Measurements from ENCODE around the gene EVL.
"Not testable (repeated sequence)": the region's sequence is repeated elsewhere in the genome, so short reads cannot be mapped to it uniquely, and the experiment has no call there.

Gene EVL

GRCh38 chr14:100155756-100156616 lies 90.8 kb downstream of the EVL start:
- H3K4me3 ChIP-seq (ENCODE audit: low read depth, low read length): no peak overlapping the region
- no peaks in the 10 kb centered on the region for H3K36me3 ChIP-seq (replicated peaks)
- DNase-seq: no peak
- in situ Hi-C loops (cut with HindIII; ENCODE audit: low pct_ligation_motif_present, low sequenced_read_pairs): no loop called here
- H3K27ac ChIP-seq: no peak overlapping the region
- no peak for TF ChIP-seq CTCF (IDR thresholded peaks at IDR 0.05; ENCODE audit: low read depth, low read length, missing control alignments)
- H3K27me3 ChIP-seq (replicated peaks): peaks cover 27% of the 10 kb centered on the region

GRCh38 chr14:100156776-100157175 lies 91.6 kb downstream of the EVL start:
- in situ Hi-C loops (cut with HindIII; ENCODE audit: low pct_ligation_motif_present, low sequenced_read_pairs): no loop called here
- Histone ChIP-seq H3K27ac (no peak overlapping the region), H3K27me3 (replicated peaks) (peaks cover 29% of the 10 kb centered on the region), H3K4me3 (ENCODE audit: low read depth, low read length) (no peak overlapping the region), H3K36me3 (replicated peaks) (no peaks in the 10 kb centered on the region)
- DNase-seq: no peak
- no peak for TF ChIP-seq CTCF (IDR thresholded peaks at IDR 0.05; ENCODE audit: low read depth, low read length, missing control alignments)

- H3K4me3 ChIP-seq (ENCODE audit: low read depth, low read length); DNase-seq; H3K27ac ChIP-seq; H3K36me3 ChIP-seq (replicated peaks); in situ Hi-C loops (cut with HindIII; ENCODE audit: low pct_ligation_motif_present, low sequenced_read_pairs): not testable (repeated sequence)
- peaks cover 29% of the 10 kb centered on the region for H3K27me3 ChIP-seq (replicated peaks)
These were observed 92.5 kb downstream of the EVL start for GRCh38 chr14:100157548-100158232.

- H3K36me3 ChIP-seq (replicated peaks): no peaks in the 10 kb centered on the region
- in situ Hi-C loops (cut with HindIII; ENCODE audit: low pct_ligation_motif_present, low sequenced_read_pairs): no loop called here
- DNase-seq: no peak
- peaks cover 29% of the 10 kb centered on the region for H3K27me3 ChIP-seq (replicated peaks)
- TF ChIP-seq CTCF (IDR thresholded peaks at IDR 0.05; ENCODE audit: low read depth, low read length, missing control alignments): no peak
- no peak overlapping the region for H3K4me3 ChIP-seq (ENCODE audit: low read depth, low read length)
- no peak overlapping the region for H3K27ac ChIP-seq
These were observed 93.4 kb downstream of the EVL start for GRCh38 chr14:100158566-100159093.

GRCh38 chr14:100159094-100159864 lies 94.1 kb downstream of the EVL start, which contains the start of gene DEGS2:
TSS of gene DEGS2 (minus strand) at chr14:100159645. CDS start at chr14:100159587, 58 bp downstream.
- Histone ChIP-seq H3K36me3 (replicated peaks) (no peaks in the 10 kb centered on the region), H3K4me3 (ENCODE audit: low read depth, low read length) (no peak within 1 kb of the TSS), H3K27me3 (replicated peaks) (peaks cover 29% of the 10 kb centered on the region), H3K27ac (no peak within 1 kb of the TSS)
- in situ Hi-C loops (cut with HindIII; ENCODE audit: low pct_ligation_motif_present, low sequenced_read_pairs): no loop called here
- TF ChIP-seq CTCF (IDR thresholded peaks at IDR 0.05; ENCODE audit: low read depth, low read length, missing control alignments): no peak
- no peak for DNase-seq
